HepG2 (cell line): ENCODE results near the gene COA4. TPM values are rescaled to one million over a fixed set of nuclear protein-coding genes. Genes with fewer than 3 reads are reported as not detected.

Source experiments
- ATAD3A ChIP-seq: sonication (generic); formaldehyde crosslinking; IDR thresholded peaks from 2 replicates; pipeline ENCODE4 v1.4.0; 2020; ENCODE audit warnings: missing genetic modification reagents
- EED ChIP-seq: sonication (generic); formaldehyde crosslinking; IDR thresholded peaks from 2 replicates; pipeline ENCODE4 v1.5.0; 2020; ENCODE audit warnings: mild to moderate bottlenecking, missing genetic modification reagents
- FOSL1 ChIP-seq: sonication (generic); formaldehyde crosslinking; IDR thresholded peaks from 2 replicates; pipeline ENCODE4 v1.9.0; 2021; ENCODE audit warnings: missing genetic modification reagents, borderline replicate concordance
- HDAC6 ChIP-seq: fragments of 200-600 bp; sonication (generic); IDR thresholded peaks from 2 replicates; pipeline ENCODE4 v1.7.0; 2017; ENCODE audit warnings: mild to moderate bottlenecking, antibody characterized with exemption, low read length, low read depth
- MED8 ChIP-seq: sonication (generic); formaldehyde crosslinking; IDR thresholded peaks from 2 replicates; pipeline ENCODE4 v1.8.1; 2023; ENCODE audit warnings: mild to moderate bottlenecking, missing genetic modification reagents; ENCODE audit not compliant: insufficient replicate concordance
- NFYB ChIP-seq: sonication (generic); formaldehyde crosslinking; IDR thresholded peaks from 2 replicates; pipeline ENCODE4 v1.4.0; 2020; ENCODE audit warnings: missing genetic modification reagents
- NR0B2 ChIP-seq: sonication (generic); formaldehyde crosslinking; IDR thresholded peaks from 2 replicates; pipeline ENCODE4 v1.4.0; 2020; ENCODE audit warnings: mild to moderate bottlenecking, missing genetic modification reagents
- SKI ChIP-seq: fragments of 450-650 bp; IDR thresholded peaks from one replicate; pipeline ENCODE4 v1.6.1; 2018; ENCODE audit warnings: mild to moderate bottlenecking; ENCODE audit not compliant: partially characterized antibody
- SMARCE1 ChIP-seq: fragments of 450-650 bp; IDR thresholded peaks from 2 replicates; pipeline ENCODE4 v1.6.1; 2017; ENCODE audit warnings: borderline replicate concordance
- SNAPC2 ChIP-seq: sonication (generic); formaldehyde crosslinking; IDR thresholded peaks from 2 replicates; pipeline ENCODE4 v1.8.1; 2022; ENCODE audit warnings: mild to moderate bottlenecking, missing genetic modification reagents
- THYN1 ChIP-seq: sonication (generic); formaldehyde crosslinking; IDR thresholded peaks from 2 replicates; pipeline ENCODE4 v1.8.1; 2023; ENCODE audit warnings: low read depth, mild to moderate bottlenecking, moderate library complexity, missing genetic modification reagents, borderline replicate concordance
- ZNF121 ChIP-seq: sonication (generic); formaldehyde crosslinking; IDR thresholded peaks from 2 replicates; pipeline ENCODE4 v1.5.0; 2020; ENCODE audit warnings: mild to moderate bottlenecking, missing genetic modification reagents
- ZNF205 ChIP-seq: IDR thresholded peaks from 2 replicates; pipeline ENCODE4 v1.6.1; 2018; ENCODE audit warnings: missing biosample characterization, missing genetic modification reagents
- ZNF558 ChIP-seq: sonication (generic); formaldehyde crosslinking; IDR thresholded peaks from 2 replicates; pipeline ENCODE4 v1.9.0; 2022; ENCODE audit warnings: mild to moderate bottlenecking, missing genetic modification reagents, borderline replicate concordance
- ZNF629 ChIP-seq: sonication (generic); formaldehyde crosslinking; conservative IDR thresholded peaks from 2 replicates; pipeline ENCODE4 v1.5.0; 2020; ENCODE audit warnings: missing genetic modification reagents
- ZNF770 ChIP-seq: sonication (generic); formaldehyde crosslinking; IDR thresholded peaks from 2 replicates; pipeline ENCODE4 v1.5.0; 2020; ENCODE audit warnings: mild to moderate bottlenecking, missing genetic modification reagents
- ZNF841 ChIP-seq: sonication (generic); formaldehyde crosslinking; IDR thresholded peaks from 2 replicates; pipeline ENCODE4 v1.8.1; 2023; ENCODE audit warnings: missing genetic modification reagents, borderline replicate concordance
- polyA plus RNA-seq, 8 experiments: library from polyadenylated mRNA; depleted of rRNA in 3 of 8; stranded (reverse) in 7 of 8; unstranded in 1 of 8; fragments of >200 nt; fragmentation: Illumina TruSeq in 4 of 8; extraction: Trizol in 4 of 8; gene quantifications; 2 replicates each; pipeline versions ENCODE4 v1.2.1 to v1.2.3, GENCODE V29; 2011 to 2016; ENCODE audit warnings: low read depth in 4 of 8, missing spikeins in 1 of 8, mixed read lengths in 1 of 8; ENCODE audit not compliant: insufficient read depth in 1 of 8
- total RNA-seq, 5 experiments: library from RNA; depleted of rRNA; stranded (reverse); fragments of >200 nt; fragmentation: Illumina TruSeq; extraction: Trizol; gene quantifications; 2 replicates each; pipeline ENCODE4 v1.2.3, GENCODE V29; 2016; ENCODE audit warnings: low read depth in 1 of 5
- TF ChIP-seq, protein P1 (sequence below): sonication (generic); formaldehyde crosslinking; conservative IDR thresholded peaks from 2 replicates; pipeline ENCODE4 v1.4.0; 2020; ENCODE audit warnings: missing genetic modification reagents
- TF ChIP-seq, protein P2 (sequence below): sonication (generic); formaldehyde crosslinking; IDR thresholded peaks from 2 replicates; pipeline ENCODE4 v1.4.0; 2020; ENCODE audit warnings: mild to moderate bottlenecking, missing genetic modification reagents
- TF ChIP-seq, protein P3 (sequence below): sonication (generic); formaldehyde crosslinking; IDR thresholded peaks from 2 replicates; pipeline ENCODE4 v1.4.0; 2020; ENCODE audit warnings: missing genetic modification reagents
- TF ChIP-seq, protein P4 (sequence below): sonication (generic); formaldehyde crosslinking; IDR thresholded peaks from 2 replicates; pipeline ENCODE4 v1.4.0; 2020; ENCODE audit warnings: mild to moderate bottlenecking, low read depth, missing genetic modification reagents

COA4 gene
- total and polyA plus RNA-seq, 2 of the 13 experiments (the other 11 are each of a cell fraction or from before 2014, with no cell fraction given): 107 to 109 TPM

GRCh38 chr11:73876424-73877310 lies at the start of gene COA4, which contains the start of gene PAAF1 (continued):
- TF ChIP-seq SMARCE1 (no peak), ZNF841 (no peak), NR0B2 (CRISPR knock-in tag) (no peak), NFYB (CRISPR knock-in tag) (peak; percentile 89), SKI (no peak), EED (CRISPR knock-in tag) (peak; percentile 93), ZNF205 (CRISPR knock-in tag) (no peak), ZNF770 (CRISPR knock-in tag) (no peak), ATAD3A (CRISPR knock-in tag) (no peak), HDAC6 (no peak), ZNF629 (CRISPR knock-in tag) (no peak), ZNF121 (no peak), SNAPC2 (no peak), ZNF558 (CRISPR knock-in tag) (no peak), MED8 (CRISPR knock-in tag) (peak; percentile 75), THYN1 (CRISPR knock-in tag) (no peak), FOSL1 (CRISPR knock-in tag) (no peak)
- TF ChIP-seq, protein P1, sequence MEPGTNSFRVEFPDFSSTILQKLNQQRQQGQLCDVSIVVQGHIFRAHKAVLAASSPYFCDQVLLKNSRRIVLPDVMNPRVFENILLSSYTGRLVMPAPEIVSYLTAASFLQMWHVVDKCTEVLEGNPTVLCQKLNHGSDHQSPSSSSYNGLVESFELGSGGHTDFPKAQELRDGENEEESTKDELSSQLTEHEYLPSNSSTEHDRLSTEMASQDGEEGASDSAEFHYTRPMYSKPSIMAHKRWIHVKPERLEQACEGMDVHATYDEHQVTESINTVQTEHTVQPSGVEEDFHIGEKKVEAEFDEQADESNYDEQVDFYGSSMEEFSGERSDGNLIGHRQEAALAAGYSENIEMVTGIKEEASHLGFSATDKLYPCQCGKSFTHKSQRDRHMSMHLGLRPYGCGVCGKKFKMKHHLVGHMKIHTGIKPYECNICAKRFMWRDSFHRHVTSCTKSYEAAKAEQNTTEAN (CRISPR knock-in tag): no peak
- TF ChIP-seq, protein P2, sequence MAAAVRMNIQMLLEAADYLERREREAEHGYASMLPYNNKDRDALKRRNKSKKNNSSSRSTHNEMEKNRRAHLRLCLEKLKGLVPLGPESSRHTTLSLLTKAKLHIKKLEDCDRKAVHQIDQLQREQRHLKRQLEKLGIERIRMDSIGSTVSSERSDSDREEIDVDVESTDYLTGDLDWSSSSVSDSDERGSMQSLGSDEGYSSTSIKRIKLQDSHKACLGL (CRISPR knock-in tag): peak; percentile 95
- TF ChIP-seq, protein P3, sequence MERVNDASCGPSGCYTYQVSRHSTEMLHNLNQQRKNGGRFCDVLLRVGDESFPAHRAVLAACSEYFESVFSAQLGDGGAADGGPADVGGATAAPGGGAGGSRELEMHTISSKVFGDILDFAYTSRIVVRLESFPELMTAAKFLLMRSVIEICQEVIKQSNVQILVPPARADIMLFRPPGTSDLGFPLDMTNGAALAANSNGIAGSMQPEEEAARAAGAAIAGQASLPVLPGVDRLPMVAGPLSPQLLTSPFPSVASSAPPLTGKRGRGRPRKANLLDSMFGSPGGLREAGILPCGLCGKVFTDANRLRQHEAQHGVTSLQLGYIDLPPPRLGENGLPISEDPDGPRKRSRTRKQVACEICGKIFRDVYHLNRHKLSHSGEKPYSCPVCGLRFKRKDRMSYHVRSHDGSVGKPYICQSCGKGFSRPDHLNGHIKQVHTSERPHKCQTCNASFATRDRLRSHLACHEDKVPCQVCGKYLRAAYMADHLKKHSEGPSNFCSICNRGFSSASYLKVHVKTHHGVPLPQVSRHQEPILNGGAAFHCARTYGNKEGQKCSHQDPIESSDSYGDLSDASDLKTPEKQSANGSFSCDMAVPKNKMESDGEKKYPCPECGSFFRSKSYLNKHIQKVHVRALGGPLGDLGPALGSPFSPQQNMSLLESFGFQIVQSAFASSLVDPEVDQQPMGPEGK (CRISPR knock-in tag): peak; percentile 42; the same call in 1 of the 2 replicates
- TF ChIP-seq, protein P4, sequence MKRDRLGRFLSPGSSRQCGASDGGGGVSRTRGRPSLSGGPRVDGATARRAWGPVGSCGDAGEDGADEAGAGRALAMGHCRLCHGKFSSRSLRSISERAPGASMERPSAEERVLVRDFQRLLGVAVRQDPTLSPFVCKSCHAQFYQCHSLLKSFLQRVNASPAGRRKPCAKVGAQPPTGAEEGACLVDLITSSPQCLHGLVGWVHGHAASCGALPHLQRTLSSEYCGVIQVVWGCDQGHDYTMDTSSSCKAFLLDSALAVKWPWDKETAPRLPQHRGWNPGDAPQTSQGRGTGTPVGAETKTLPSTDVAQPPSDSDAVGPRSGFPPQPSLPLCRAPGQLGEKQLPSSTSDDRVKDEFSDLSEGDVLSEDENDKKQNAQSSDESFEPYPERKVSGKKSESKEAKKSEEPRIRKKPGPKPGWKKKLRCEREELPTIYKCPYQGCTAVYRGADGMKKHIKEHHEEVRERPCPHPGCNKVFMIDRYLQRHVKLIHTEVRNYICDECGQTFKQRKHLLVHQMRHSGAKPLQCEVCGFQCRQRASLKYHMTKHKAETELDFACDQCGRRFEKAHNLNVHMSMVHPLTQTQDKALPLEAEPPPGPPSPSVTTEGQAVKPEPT: peak; percentile 81; the same call in 1 of the 2 replicates
